ENCODE results near the gene CFAP107.

CFAP107 gene

DNA sequence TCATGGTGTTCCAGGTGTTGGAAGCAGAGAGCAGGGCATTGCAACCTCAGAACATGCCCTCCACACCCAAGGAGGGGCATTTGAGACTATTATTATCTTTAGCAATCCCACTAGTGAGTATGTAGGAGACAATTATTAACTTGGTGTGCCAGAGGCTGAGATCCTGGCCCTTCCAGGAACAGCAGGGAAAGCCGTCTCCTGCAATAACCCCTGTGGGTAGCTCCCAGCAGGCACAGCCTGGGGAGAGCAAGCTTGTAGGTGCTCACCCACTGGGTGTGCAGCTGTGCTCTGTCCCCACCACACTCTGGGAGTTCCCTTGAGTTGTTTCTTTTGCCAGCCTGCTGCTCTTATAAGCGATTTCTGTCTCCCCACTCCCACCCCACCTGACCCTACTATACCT, 10.3 kb downstream of the CFAP107 start:
- no peak for TF ChIP-seq CTCF (IDR thresholded peaks at IDR 0.05; ENCODE audit: low read length)
- TF ChIP-seq EZH2 (IDR thresholded peaks at IDR 0.05; ENCODE audit: borderline replicate concordance, low read length) = no peak
- no peaks in the 10 kb centered on the region for H3K9me3 ChIP-seq (ENCODE audit: low read length)
- H3K27me3 ChIP-seq (ENCODE audit: insufficient read depth, low read length) = no peaks in the 10 kb centered on the region
- H4K20me1 ChIP-seq (ENCODE audit: insufficient read depth, low read length) = no peaks in the 10 kb centered on the region
- no peak overlapping the region for H3K27ac ChIP-seq (ENCODE audit: low read depth, low read length, poor library complexity, severe bottlenecking)
- no peaks in the 10 kb centered on the region for H3K9me2 ChIP-seq (ENCODE audit: low read depth, low read length)
- no peaks in the 10 kb centered on the region for H3F3A ChIP-seq (ENCODE audit: insufficient read depth, low read length)
- no peak overlapping the region for H3K4me3 ChIP-seq (ENCODE audit: low read depth, low read length, poor library complexity, severe bottlenecking)
- no peaks in the 10 kb centered on the region for H3K36me3 ChIP-seq (ENCODE audit: insufficient read depth, low read length)
- H3K9ac ChIP-seq (ENCODE audit: low read length) = no peak overlapping the region
- no peak overlapping the region for H2AFZ ChIP-seq (ENCODE audit: low read length)
- no peaks in the 10 kb centered on the region for H3K79me2 ChIP-seq (ENCODE audit: insufficient read depth, low read length)
- H3K4me1 ChIP-seq (ENCODE audit: insufficient read depth, low read length, severe bottlenecking) = no peaks in the 10 kb centered on the region
- H3K4me2 ChIP-seq (ENCODE audit: low read length) = no peak overlapping the region

- Histone ChIP-seq H3K9me2 (ENCODE audit: low read depth, low read length) (no peaks in the 10 kb centered on the region), H3K4me3 (ENCODE audit: low read depth, low read length, poor library complexity, severe bottlenecking) (no peak overlapping the region), H3K9me3 (ENCODE audit: low read length) (no peaks in the 10 kb centered on the region), H3K4me1 (ENCODE audit: insufficient read depth, low read length, severe bottlenecking) (no peaks in the 10 kb centered on the region), H3K27ac (ENCODE audit: low read depth, low read length, poor library complexity, severe bottlenecking) (no peak overlapping the region), H3F3A (ENCODE audit: insufficient read depth, low read length) (no peaks in the 10 kb centered on the region), H3K4me2 (ENCODE audit: low read length) (no peak overlapping the region), H3K79me2 (ENCODE audit: insufficient read depth, low read length) (no peaks in the 10 kb centered on the region), H4K20me1 (ENCODE audit: insufficient read depth, low read length) (no peaks in the 10 kb centered on the region), H3K36me3 (ENCODE audit: insufficient read depth, low read length) (no peaks in the 10 kb centered on the region), H2AFZ (ENCODE audit: low read length) (no peak overlapping the region), H3K9ac (ENCODE audit: low read length) (no peak overlapping the region), H3K27me3 (ENCODE audit: insufficient read depth, low read length) (no peaks in the 10 kb centered on the region)
- no peak for TF ChIP-seq EZH2 (IDR thresholded peaks at IDR 0.05; ENCODE audit: borderline replicate concordance, low read length)
- TF ChIP-seq CTCF (IDR thresholded peaks at IDR 0.05; ENCODE audit: low read length) = no peak
Measured at GRCh38 chr1:12756768-12757413, 10.9 kb downstream of the CFAP107 start.

GRCh38 chr1:12757836-12758235, 11.8 kb downstream of the CFAP107 start:
- no peak overlapping the region for H3K9ac ChIP-seq (ENCODE audit: low read length)
- no peaks in the 10 kb centered on the region for H4K20me1 ChIP-seq (ENCODE audit: insufficient read depth, low read length)
- H2AFZ ChIP-seq (ENCODE audit: low read length) = no peak overlapping the region
- no peaks in the 10 kb centered on the region for H3K9me2 ChIP-seq (ENCODE audit: low read depth, low read length)
- H3K9me3 ChIP-seq (ENCODE audit: low read length) = no peaks in the 10 kb centered on the region
- H3K4me1 ChIP-seq (ENCODE audit: insufficient read depth, low read length, severe bottlenecking) = no peaks in the 10 kb centered on the region
- no peak overlapping the region for H3K4me2 ChIP-seq (ENCODE audit: low read length)
- no peak for TF ChIP-seq CTCF (IDR thresholded peaks at IDR 0.05; ENCODE audit: low read length)
- TF ChIP-seq EZH2 (IDR thresholded peaks at IDR 0.05; ENCODE audit: borderline replicate concordance, low read length) = no peak
- no peaks in the 10 kb centered on the region for H3F3A ChIP-seq (ENCODE audit: insufficient read depth, low read length)
- H3K27me3 ChIP-seq (ENCODE audit: insufficient read depth, low read length) = no peaks in the 10 kb centered on the region
- H3K4me3 ChIP-seq (ENCODE audit: low read depth, low read length, poor library complexity, severe bottlenecking) = no peak overlapping the region
- no peaks in the 10 kb centered on the region for H3K36me3 ChIP-seq (ENCODE audit: insufficient read depth, low read length)
- no peak overlapping the region for H3K27ac ChIP-seq (ENCODE audit: low read depth, low read length, poor library complexity, severe bottlenecking)
- H3K79me2 ChIP-seq (ENCODE audit: insufficient read depth, low read length) = no peaks in the 10 kb centered on the region

All from OCI-LY1 (cell line).